Measurements from ENCODE around the gene CNTNAP5.

CNTNAP5 gene

DNA sequence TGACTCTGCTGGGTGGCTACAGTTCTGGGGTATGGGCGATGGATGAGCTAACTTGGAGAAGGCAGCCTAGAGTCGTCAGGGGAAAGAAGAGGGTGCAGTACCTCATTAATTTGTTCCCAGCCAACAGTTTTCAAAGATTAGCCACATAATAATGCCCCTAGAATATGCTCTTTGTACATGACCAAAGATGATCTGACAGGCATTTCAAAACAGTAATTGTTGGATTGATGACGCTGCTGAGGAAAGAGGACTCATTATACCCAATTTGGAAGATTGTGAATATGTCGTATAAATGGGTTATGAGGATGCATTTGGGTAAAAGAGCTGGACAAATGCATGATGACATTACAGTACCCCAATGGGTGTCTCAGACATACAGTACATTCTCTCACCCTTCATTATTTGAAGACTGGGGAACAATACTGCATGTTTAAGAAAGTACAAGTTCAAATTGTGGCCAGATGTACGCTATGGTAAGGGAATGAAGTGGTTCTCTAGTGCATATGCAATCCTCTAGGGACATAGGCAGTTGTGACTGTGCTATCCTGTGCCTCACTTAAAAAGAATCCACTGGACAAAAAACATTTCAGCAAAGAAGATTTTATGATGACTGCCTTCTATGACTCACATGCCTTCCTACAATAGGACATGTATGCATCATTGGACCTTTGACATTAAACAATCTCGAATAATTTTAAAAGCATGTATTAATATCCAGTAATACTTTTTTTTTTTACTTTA, 233.2 kb downstream of the CNTNAP5 start:
- TF ChIP-seq, protein P1, sequence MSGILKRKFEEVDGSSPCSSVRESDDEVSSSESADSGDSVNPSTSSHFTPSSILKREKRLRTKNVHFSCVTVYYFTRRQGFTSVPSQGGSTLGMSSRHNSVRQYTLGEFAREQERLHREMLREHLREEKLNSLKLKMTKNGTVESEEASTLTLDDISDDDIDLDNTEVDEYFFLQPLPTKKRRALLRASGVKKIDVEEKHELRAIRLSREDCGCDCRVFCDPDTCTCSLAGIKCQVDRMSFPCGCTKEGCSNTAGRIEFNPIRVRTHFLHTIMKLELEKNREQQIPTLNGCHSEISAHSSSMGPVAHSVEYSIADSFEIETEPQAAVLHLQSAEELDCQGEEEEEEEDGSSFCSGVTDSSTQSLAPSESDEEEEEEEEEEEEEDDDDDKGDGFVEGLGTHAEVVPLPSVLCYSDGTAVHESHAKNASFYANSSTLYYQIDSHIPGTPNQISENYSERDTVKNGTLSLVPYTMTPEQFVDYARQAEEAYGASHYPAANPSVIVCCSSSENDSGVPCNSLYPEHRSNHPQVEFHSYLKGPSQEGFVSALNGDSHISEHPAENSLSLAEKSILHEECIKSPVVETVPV (CRISPR knock-in tag; IDR thresholded peaks at IDR 0.05): no peak
- TF ChIP-seq CSDC2 (CRISPR knock-in tag; IDR thresholded peaks at IDR 0.05) (no peak), ZFP30 (CRISPR knock-in tag; IDR thresholded peaks at IDR 0.05) (no peak), ARNTL (CRISPR knock-in tag; IDR thresholded peaks at IDR 0.05; ENCODE audit: borderline replicate concordance, low read depth) (no peak), POU6F1 (CRISPR knock-in tag; IDR thresholded peaks at IDR 0.05; ENCODE audit: borderline replicate concordance, low read depth) (no peak), PPARA (CRISPR knock-in tag; IDR thresholded peaks at IDR 0.05; ENCODE audit: borderline replicate concordance) (no peak), ZNF8 (CRISPR knock-in tag; IDR thresholded peaks at IDR 0.05) (no peak), ZNF70 (CRISPR knock-in tag; IDR thresholded peaks at IDR 0.05) (no peak), TCF4 (CRISPR knock-in tag; IDR thresholded peaks at IDR 0.05; ENCODE audit: borderline replicate concordance) (no peak), ZC3H10 (CRISPR knock-in tag; IDR thresholded peaks at IDR 0.05) (no peak), ESRRG (CRISPR knock-in tag; IDR thresholded peaks at IDR 0.05) (no peak), TOX (CRISPR knock-in tag; IDR thresholded peaks at IDR 0.05; ENCODE audit: borderline replicate concordance) (no peak), SNAI2 (CRISPR knock-in tag; IDR thresholded peaks at IDR 0.05) (no peak), TSHZ2 (CRISPR knock-in tag; IDR thresholded peaks at IDR 0.05) (no peak), GLIS3 (CRISPR knock-in tag; IDR thresholded peaks at IDR 0.05) (no peak)
- TF ChIP-seq, protein P2, sequence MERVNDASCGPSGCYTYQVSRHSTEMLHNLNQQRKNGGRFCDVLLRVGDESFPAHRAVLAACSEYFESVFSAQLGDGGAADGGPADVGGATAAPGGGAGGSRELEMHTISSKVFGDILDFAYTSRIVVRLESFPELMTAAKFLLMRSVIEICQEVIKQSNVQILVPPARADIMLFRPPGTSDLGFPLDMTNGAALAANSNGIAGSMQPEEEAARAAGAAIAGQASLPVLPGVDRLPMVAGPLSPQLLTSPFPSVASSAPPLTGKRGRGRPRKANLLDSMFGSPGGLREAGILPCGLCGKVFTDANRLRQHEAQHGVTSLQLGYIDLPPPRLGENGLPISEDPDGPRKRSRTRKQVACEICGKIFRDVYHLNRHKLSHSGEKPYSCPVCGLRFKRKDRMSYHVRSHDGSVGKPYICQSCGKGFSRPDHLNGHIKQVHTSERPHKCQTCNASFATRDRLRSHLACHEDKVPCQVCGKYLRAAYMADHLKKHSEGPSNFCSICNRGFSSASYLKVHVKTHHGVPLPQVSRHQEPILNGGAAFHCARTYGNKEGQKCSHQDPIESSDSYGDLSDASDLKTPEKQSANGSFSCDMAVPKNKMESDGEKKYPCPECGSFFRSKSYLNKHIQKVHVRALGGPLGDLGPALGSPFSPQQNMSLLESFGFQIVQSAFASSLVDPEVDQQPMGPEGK (CRISPR knock-in tag; IDR thresholded peaks at IDR 0.05; ENCODE audit: borderline replicate concordance): no peak
- ATAC-seq: no peak

DNA sequence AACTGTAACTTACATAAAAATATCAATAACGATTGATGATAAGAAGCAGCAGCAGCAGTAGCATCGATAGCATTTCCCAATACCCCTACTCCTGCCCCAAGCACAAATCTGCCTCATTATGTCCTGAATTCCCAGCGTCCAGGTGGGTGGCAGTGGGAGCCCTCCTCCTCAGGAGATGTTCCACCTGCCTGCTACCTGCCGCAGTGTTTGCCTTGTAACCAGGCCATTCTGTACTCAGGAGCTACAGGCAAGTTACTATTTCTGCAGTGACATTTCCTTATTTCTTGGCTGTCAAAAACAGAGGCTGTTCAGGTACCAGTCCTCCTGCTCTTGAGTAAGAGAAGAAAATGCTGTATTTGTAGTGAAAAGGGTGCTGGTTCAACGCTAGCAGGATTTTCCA, 236.4 kb downstream of the CNTNAP5 start:
- no peak for ATAC-seq

More for the DNA sequence above, 236.4 kb downstream of the CNTNAP5 start:
- no peak for TF ChIP-seq ZNF8 (CRISPR knock-in tag; IDR thresholded peaks at IDR 0.05)
- TF ChIP-seq ISL1 (CRISPR knock-in tag; IDR thresholded peaks at IDR 0.05): no peak
- no peak for TF ChIP-seq ZFP30 (CRISPR knock-in tag; IDR thresholded peaks at IDR 0.05)
- TF ChIP-seq ZC3H10 (CRISPR knock-in tag; IDR thresholded peaks at IDR 0.05): no peak
- TF ChIP-seq CSDC2 (CRISPR knock-in tag; IDR thresholded peaks at IDR 0.05): no peak
- TF ChIP-seq, protein P2 (CRISPR knock-in tag; IDR thresholded peaks at IDR 0.05; ENCODE audit: borderline replicate concordance): no peak
- TF ChIP-seq ZFP3 (CRISPR knock-in tag; IDR thresholded peaks at IDR 0.05): no peak
- TF ChIP-seq TCF4 (CRISPR knock-in tag; IDR thresholded peaks at IDR 0.05; ENCODE audit: borderline replicate concordance): no peak
- TF ChIP-seq TSHZ2 (CRISPR knock-in tag; IDR thresholded peaks at IDR 0.05): no peak
- TF ChIP-seq, protein P1 (CRISPR knock-in tag; IDR thresholded peaks at IDR 0.05): no peak
- no peak for TF ChIP-seq PPARA (CRISPR knock-in tag; IDR thresholded peaks at IDR 0.05; ENCODE audit: borderline replicate concordance)
- no peak for TF ChIP-seq ZNF70 (CRISPR knock-in tag; IDR thresholded peaks at IDR 0.05)
- TF ChIP-seq ESRRG (CRISPR knock-in tag; IDR thresholded peaks at IDR 0.05): no peak
- no peak for TF ChIP-seq GLIS3 (CRISPR knock-in tag; IDR thresholded peaks at IDR 0.05)
- TF ChIP-seq POU6F1 (CRISPR knock-in tag; IDR thresholded peaks at IDR 0.05; ENCODE audit: borderline replicate concordance, low read depth): no peak
- no peak for TF ChIP-seq SNAI2 (CRISPR knock-in tag; IDR thresholded peaks at IDR 0.05)

Measured in SK-N-SH treated with all-trans-retinoic acid at 6 μM for 48 hours (cell line).